Liver (tissue), 3 donors: ENCODE results near the gene CDKN1A.

ENCODE experiments used
- EGR1 ChIP-seq, 2 donors: IDR thresholded peaks; 2 replicates each; pipeline ENCODE4 v1.6.1; 2016 to 2018; ENCODE audit warnings: antibody characterized with exemption in 2 of 2, low read depth in 2 of 2
- FOXA1 ChIP-seq: IDR thresholded peaks from 2 replicates; pipeline ENCODE4 v1.6.1; 2016; ENCODE audit warnings: antibody characterized with exemption
- FOXA2 ChIP-seq: IDR thresholded peaks from 2 replicates; pipeline ENCODE4 v1.6.1; 2016; ENCODE audit warnings: antibody characterized with exemption
- HNF4A ChIP-seq, 2 donors: conservative IDR thresholded peaks; 2 replicates each; pipeline ENCODE4 v1.6.1; 2016; ENCODE audit warnings: antibody characterized with exemption in 2 of 2, mild to moderate bottlenecking in 2 of 2
- JUND ChIP-seq, 2 donors: IDR thresholded peaks; 2 replicates each; pipeline ENCODE4 v1.6.1; 2016; ENCODE audit warnings: antibody characterized with exemption in 2 of 2
- RAD21 ChIP-seq, 2 donors: IDR thresholded peaks; 2 replicates each; pipeline ENCODE4 v1.6.1; 2016; ENCODE audit warnings: antibody characterized with exemption in 2 of 2, mild to moderate bottlenecking in 2 of 2
- REST ChIP-seq: IDR thresholded peaks from 2 replicates; pipeline ENCODE4 v1.6.1; 2016; ENCODE audit warnings: antibody characterized with exemption, mild to moderate bottlenecking
- RXRA ChIP-seq, 2 donors: IDR thresholded peaks; 2 replicates each; pipeline ENCODE4 v1.6.1; 2017 to 2018; ENCODE audit warnings: antibody characterized with exemption in 2 of 2, mild to moderate bottlenecking in 1 of 2
- SP1 ChIP-seq: IDR thresholded peaks from 2 replicates; pipeline ENCODE4 v1.6.1; 2018; ENCODE audit warnings: antibody characterized with exemption, mild to moderate bottlenecking
- TAF1 ChIP-seq: conservative IDR thresholded peaks from 2 replicates; pipeline ENCODE4 v1.6.1; 2016; ENCODE audit warnings: antibody characterized with exemption, mild to moderate bottlenecking
- YY1 ChIP-seq: IDR thresholded peaks from 2 replicates; pipeline ENCODE4 v1.6.1; 2016; ENCODE audit warnings: antibody characterized with exemption, mild to moderate bottlenecking
- ZBTB33 ChIP-seq: IDR thresholded peaks from 2 replicates; pipeline ENCODE4 v1.6.1; 2016; ENCODE audit warnings: antibody characterized with exemption
- TF ChIP-seq, protein P1 (sequence below): fragments of 150-350 bp; IDR thresholded peaks from 2 replicates; pipeline ENCODE4 v1.5.1; 2017; ENCODE audit warnings: improper control_type of control experiment, low read depth, low read length; ENCODE audit not compliant: missing input control
- TF ChIP-seq, protein P2 (sequence below): IDR thresholded peaks from 2 replicates; pipeline ENCODE4 v1.6.1; 2016; ENCODE audit warnings: antibody characterized with exemption
- donor health status: healthy.
- donor health status: healthy.

GRCh38 chr6:36662380-36662779 lies 16.1 kb upstream of the CDKN1A start:
- TF ChIP-seq, protein P1, sequence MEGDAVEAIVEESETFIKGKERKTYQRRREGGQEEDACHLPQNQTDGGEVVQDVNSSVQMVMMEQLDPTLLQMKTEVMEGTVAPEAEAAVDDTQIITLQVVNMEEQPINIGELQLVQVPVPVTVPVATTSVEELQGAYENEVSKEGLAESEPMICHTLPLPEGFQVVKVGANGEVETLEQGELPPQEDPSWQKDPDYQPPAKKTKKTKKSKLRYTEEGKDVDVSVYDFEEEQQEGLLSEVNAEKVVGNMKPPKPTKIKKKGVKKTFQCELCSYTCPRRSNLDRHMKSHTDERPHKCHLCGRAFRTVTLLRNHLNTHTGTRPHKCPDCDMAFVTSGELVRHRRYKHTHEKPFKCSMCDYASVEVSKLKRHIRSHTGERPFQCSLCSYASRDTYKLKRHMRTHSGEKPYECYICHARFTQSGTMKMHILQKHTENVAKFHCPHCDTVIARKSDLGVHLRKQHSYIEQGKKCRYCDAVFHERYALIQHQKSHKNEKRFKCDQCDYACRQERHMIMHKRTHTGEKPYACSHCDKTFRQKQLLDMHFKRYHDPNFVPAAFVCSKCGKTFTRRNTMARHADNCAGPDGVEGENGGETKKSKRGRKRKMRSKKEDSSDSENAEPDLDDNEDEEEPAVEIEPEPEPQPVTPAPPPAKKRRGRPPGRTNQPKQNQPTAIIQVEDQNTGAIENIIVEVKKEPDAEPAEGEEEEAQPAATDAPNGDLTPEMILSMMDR, result no peak
- TF ChIP-seq TAF1, result no peak
- TF ChIP-seq REST, result no peak
- no peak for TF ChIP-seq FOXA1
- TF ChIP-seq RAD21 (IDR thresholded peaks at IDR 0.05), result no peak
- no peak for TF ChIP-seq EGR1 (IDR thresholded peaks at IDR 0.05; ENCODE audit: low read depth in 2 of 2)
- TF ChIP-seq JUND (IDR thresholded peaks at IDR 0.05), result no peak
- TF ChIP-seq, protein P2, sequence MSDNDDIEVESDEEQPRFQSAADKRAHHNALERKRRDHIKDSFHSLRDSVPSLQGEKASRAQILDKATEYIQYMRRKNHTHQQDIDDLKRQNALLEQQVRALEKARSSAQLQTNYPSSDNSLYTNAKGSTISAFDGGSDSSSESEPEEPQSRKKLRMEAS, result no peak
- TF ChIP-seq FOXA2, result no peak
- no peak for TF ChIP-seq HNF4A (conservative IDR thresholded peaks at IDR 0.05)
- TF ChIP-seq SP1, result no peak
- TF ChIP-seq YY1, result no peak
- no peak for TF ChIP-seq ZBTB33
- no peak for TF ChIP-seq RXRA (IDR thresholded peaks at IDR 0.05)
